K562 (cell line): Measurements from ENCODE around the gene HLA-DMB. TPM values are rescaled to one million over a fixed set of nuclear protein-coding genes. Genes with fewer than 3 reads are reported as not detected.

Experiments
- CBFA2T2 ChIP-seq: fragments of 450-650 bp; conservative IDR thresholded peaks from 2 replicates; pipeline ENCODE4 v1.6.1; 2017; ENCODE audit warnings: mild to moderate bottlenecking
- ELF1 ChIP-seq: fragments of 200-800 bp; sonication (Bioruptor generic); IDR thresholded peaks from 2 replicates; pipeline ENCODE4 v1.6.1; 2016; ENCODE audit warnings: missing genetic modification characterization, missing compliant biosample characterization
- ELF2 ChIP-seq: fragments of 250-450 bp; sonication (Bioruptor Pico); IDR thresholded peaks from 2 replicates; pipeline ENCODE4 v1.5.0; 2021; ENCODE audit warnings: mild to moderate bottlenecking
- FOXA1 ChIP-seq: fragments of 450-650 bp; IDR thresholded peaks from 2 replicates; pipeline ENCODE4 v1.6.1; 2016; ENCODE audit warnings: mild to moderate bottlenecking, borderline replicate concordance
- HMG20B ChIP-seq: fragments of 250-450 bp; sonication (Bioruptor Pico); IDR thresholded peaks from 2 replicates; pipeline ENCODE4 v1.5.0; 2021; ENCODE audit warnings: mild to moderate bottlenecking
- IFI16 ChIP-seq: fragments of 250-450 bp; sonication (Bioruptor Pico); IDR thresholded peaks from 2 replicates; pipeline ENCODE4 v2.1.2; 2022; ENCODE audit warnings: mild to moderate bottlenecking, inconsistent platforms
- LEF1 ChIP-seq: fragments of 450-650 bp; IDR thresholded peaks from 2 replicates; pipeline ENCODE4 v1.6.1; 2016; ENCODE audit warnings: mild to moderate bottlenecking
- MTA1 ChIP-seq: fragments of 450-650 bp; IDR thresholded peaks from 2 replicates; pipeline ENCODE4 v1.6.1; 2017; ENCODE audit warnings: borderline replicate concordance
- NBN ChIP-seq: fragments of 450-650 bp; IDR thresholded peaks from 2 replicates; pipeline ENCODE4 v1.6.1; 2016; ENCODE audit warnings: low read depth, mild to moderate bottlenecking
- SMC3 ChIP-seq: conservative IDR thresholded peaks from 2 replicates; pipeline ENCODE4 v1.6.1; 2011; ENCODE audit warnings: low read depth, low read length, improper control_type of control experiment; ENCODE audit not compliant: insufficient read depth
- SOX6 ChIP-seq: fragments of 450-650 bp; IDR thresholded peaks from 2 replicates; pipeline ENCODE4 v1.6.1; 2014; ENCODE audit warnings: mild to moderate bottlenecking
- SREBF1 ChIP-seq: fragments of 150-350 bp; IDR thresholded peaks from 2 replicates; pipeline ENCODE4 v1.6.1; 2014; ENCODE audit warnings: antibody characterized with exemption, low read depth, low read length, borderline replicate concordance
- THRAP3 ChIP-seq: fragments of 450-650 bp; IDR thresholded peaks from 2 replicates; pipeline ENCODE4 v1.6.1; 2016; ENCODE audit warnings: mild to moderate bottlenecking, inconsistent platforms, borderline replicate concordance
- ZNF311 ChIP-seq: fragments of 250-450 bp; sonication (Bioruptor Pico); IDR thresholded peaks from 2 replicates; pipeline ENCODE4 v1.4.0; 2020; ENCODE audit warnings: mild to moderate bottlenecking, moderate library complexity
- polyA plus RNA-seq, 8 experiments: library from polyadenylated mRNA; depleted of rRNA in 4 of 8; stranded (reverse) in 5 of 8; unstranded in 3 of 8; fragments of >200 nt; fragmentation: Nextera tagmentation in 2 of 8; fragmentation: Illumina TruSeq in 1 of 8; extraction: Ambion mirVana in 2 of 8; extraction: Trizol in 1 of 8; gene quantifications; 2 replicates each; pipeline versions ENCODE4 v1.2.1 to v1.2.3, GENCODE V29; 2011 to 2014; ENCODE audit warnings: inconsistent platforms in 1 of 8, missing spikeins in 1 of 8
- total RNA-seq, 7 experiments: library from RNA; depleted of rRNA in 6 of 7; stranded (reverse); fragments of >200 nt in 6 of 7; fragmentation: Illumina TruSeq in 2 of 7; extraction: Trizol in 2 of 7; gene quantifications; 2 replicates each; pipeline versions ENCODE4 v1.2.1 to v1.2.3, GENCODE V29; 2011 to 2021; ENCODE audit warnings: low replicate concordance in 1 of 7
- TF ChIP-seq, protein P1 (sequence below): fragments of 450-650 bp; conservative IDR thresholded peaks from 2 replicates; pipeline ENCODE4 v1.6.1; 2016; ENCODE audit warnings: missing genetic modification characterization, low read depth, mild to moderate bottlenecking, control low read depth, missing compliant biosample characterization
- TF ChIP-seq, protein P2 (sequence below): IDR thresholded peaks from 3 replicates; pipeline ENCODE4 v1.6.1; 2011; ENCODE audit warnings: borderline replicate concordance, mild to moderate bottlenecking; ENCODE audit not compliant: insufficient read length, insufficient read depth
- TF ChIP-seq, protein P3 (sequence below): fragments of 450-650 bp; conservative IDR thresholded peaks from 2 replicates; pipeline ENCODE4 v1.6.1; 2016; ENCODE audit warnings: missing genetic modification characterization, low read depth, mild to moderate bottlenecking, missing compliant biosample characterization, moderate library complexity
- TF ChIP-seq, protein P4 (sequence below): fragments of 250-450 bp; sonication (Bioruptor Pico); IDR thresholded peaks from 2 replicates; pipeline ENCODE4 v1.4.0; 2020; ENCODE audit warnings: mild to moderate bottlenecking, moderate library complexity
- TF ChIP-seq, protein P5 (sequence below): fragments of 250-450 bp; sonication (Bioruptor Pico); IDR thresholded peaks from 2 replicates; pipeline ENCODE4 v1.9.0; 2021; ENCODE audit warnings: mild to moderate bottlenecking
- TF ChIP-seq, protein P6 (sequence below): fragments of 450-650 bp; IDR thresholded peaks from 2 replicates; pipeline ENCODE4 v1.7.0; 2016; ENCODE audit warnings: borderline replicate concordance

The HLA-DMB gene
- total and polyA plus RNA-seq, 9 of the 15 experiments (the other 6 are each of a cell fraction or from before 2014, with no cell fraction given), result 0.38 TPM; not detected in 8

DNA sequence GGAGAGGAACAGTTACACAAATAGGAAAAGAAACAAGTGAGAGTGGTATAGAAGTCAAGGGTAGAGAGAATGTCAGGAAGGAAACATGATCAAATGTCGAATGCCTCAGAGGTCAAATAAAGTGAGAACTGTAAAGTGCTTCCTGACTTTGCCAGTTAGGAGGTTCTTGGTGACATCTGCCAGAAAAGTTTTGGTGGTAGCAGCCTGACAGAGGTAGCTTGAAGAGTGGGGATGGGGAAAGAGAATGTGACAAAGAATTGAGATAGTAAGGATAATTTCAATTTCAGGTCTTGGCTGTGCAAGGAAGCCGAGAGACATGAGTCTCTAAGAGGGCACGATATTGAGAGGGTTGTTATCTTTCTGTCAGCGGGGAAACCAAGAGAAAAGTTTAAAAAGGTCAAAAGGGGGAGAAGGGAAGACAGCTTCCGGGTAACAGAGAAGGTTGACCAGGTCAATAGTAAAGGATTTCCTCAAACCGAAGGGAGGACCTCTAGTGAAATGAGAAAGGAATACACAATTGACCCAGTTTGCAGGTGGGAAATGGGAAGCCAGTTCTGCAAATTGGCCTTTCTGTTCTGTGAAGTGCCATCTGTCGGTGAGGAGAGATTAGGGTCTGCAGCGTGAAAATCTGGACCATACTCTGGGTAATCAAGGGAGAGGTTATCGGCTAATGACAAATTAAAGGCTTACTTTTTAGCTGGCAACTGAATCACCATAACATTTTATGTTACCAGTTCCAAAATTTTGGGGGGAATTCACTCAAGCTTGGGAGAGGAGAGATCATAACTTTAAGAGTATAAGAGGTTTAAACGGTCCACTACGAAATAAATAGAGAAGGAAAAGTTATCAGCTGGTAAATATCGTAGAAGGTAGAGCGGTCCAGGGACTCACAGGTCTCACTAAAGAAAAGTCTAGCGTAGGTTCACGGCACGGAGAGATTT lies 26.6 kb upstream of the HLA-DMB start (continued):
- TF ChIP-seq, protein P1, sequence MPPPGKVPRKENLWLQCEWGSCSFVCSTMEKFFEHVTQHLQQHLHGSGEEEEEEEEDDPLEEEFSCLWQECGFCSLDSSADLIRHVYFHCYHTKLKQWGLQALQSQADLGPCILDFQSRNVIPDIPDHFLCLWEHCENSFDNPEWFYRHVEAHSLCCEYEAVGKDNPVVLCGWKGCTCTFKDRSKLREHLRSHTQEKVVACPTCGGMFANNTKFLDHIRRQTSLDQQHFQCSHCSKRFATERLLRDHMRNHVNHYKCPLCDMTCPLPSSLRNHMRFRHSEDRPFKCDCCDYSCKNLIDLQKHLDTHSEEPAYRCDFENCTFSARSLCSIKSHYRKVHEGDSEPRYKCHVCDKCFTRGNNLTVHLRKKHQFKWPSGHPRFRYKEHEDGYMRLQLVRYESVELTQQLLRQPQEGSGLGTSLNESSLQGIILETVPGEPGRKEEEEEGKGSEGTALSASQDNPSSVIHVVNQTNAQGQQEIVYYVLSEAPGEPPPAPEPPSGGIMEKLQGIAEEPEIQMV, result no peak
- TF ChIP-seq ELF2 (CRISPR knock-in tag) (no peak), IFI16 (CRISPR knock-in tag) (no peak), HMG20B (CRISPR knock-in tag) (no peak), NBN (no peak; the same call in 1 of the 2 replicates), THRAP3 (no peak; the same call in 1 of the 2 replicates), SMC3 (peak; percentile 37; the same call in 1 of the 2 replicates), SREBF1 (no peak), CBFA2T2 (no peak; the same call in 1 of the 2 replicates), FOXA1 (no peak), LEF1 (no peak), ZNF311 (CRISPR knock-in tag) (no peak), ELF1 (tag) (no peak), SOX6 (peak; percentile 63), MTA1 (no peak; the same call in 1 of the 2 replicates)
- TF ChIP-seq, protein P2, sequence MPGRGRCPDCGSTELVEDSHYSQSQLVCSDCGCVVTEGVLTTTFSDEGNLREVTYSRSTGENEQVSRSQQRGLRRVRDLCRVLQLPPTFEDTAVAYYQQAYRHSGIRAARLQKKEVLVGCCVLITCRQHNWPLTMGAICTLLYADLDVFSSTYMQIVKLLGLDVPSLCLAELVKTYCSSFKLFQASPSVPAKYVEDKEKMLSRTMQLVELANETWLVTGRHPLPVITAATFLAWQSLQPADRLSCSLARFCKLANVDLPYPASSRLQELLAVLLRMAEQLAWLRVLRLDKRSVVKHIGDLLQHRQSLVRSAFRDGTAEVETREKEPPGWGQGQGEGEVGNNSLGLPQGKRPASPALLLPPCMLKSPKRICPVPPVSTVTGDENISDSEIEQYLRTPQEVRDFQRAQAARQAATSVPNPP, result no peak
- TF ChIP-seq, protein P3, sequence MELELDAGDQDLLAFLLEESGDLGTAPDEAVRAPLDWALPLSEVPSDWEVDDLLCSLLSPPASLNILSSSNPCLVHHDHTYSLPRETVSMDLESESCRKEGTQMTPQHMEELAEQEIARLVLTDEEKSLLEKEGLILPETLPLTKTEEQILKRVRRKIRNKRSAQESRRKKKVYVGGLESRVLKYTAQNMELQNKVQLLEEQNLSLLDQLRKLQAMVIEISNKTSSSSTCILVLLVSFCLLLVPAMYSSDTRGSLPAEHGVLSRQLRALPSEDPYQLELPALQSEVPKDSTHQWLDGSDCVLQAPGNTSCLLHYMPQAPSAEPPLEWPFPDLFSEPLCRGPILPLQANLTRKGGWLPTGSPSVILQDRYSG (tag), result no peak
- TF ChIP-seq, protein P4, sequence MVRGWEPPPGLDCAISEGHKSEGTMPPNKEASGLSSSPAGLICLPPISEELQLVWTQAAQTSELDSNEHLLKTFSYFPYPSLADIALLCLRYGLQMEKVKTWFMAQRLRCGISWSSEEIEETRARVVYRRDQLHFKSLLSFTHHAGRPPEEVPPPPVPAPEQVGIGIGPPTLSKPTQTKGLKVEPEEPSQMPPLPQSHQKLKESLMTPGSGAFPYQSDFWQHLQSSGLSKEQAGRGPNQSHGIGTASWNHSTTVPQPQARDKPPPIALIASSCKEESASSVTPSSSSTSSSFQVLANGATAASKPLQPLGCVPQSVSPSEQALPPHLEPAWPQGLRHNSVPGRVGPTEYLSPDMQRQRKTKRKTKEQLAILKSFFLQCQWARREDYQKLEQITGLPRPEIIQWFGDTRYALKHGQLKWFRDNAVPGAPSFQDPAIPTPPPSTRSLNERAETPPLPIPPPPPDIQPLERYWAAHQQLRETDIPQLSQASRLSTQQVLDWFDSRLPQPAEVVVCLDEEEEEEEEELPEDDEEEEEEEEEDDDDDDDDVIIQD (CRISPR knock-in tag), result no peak
- TF ChIP-seq, protein P5, sequence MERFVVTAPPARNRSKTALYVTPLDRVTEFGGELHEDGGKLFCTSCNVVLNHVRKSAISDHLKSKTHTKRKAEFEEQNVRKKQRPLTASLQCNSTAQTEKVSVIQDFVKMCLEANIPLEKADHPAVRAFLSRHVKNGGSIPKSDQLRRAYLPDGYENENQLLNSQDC (CRISPR knock-in tag), result no peak
- TF ChIP-seq, protein P6, sequence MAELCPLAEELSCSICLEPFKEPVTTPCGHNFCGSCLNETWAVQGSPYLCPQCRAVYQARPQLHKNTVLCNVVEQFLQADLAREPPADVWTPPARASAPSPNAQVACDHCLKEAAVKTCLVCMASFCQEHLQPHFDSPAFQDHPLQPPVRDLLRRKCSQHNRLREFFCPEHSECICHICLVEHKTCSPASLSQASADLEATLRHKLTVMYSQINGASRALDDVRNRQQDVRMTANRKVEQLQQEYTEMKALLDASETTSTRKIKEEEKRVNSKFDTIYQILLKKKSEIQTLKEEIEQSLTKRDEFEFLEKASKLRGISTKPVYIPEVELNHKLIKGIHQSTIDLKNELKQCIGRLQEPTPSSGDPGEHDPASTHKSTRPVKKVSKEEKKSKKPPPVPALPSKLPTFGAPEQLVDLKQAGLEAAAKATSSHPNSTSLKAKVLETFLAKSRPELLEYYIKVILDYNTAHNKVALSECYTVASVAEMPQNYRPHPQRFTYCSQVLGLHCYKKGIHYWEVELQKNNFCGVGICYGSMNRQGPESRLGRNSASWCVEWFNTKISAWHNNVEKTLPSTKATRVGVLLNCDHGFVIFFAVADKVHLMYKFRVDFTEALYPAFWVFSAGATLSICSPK, result no peak
